Measurements from ENCODE around the gene EPHB2.

The EPHB2 gene

GRCh38 chr1:22893292-22893691 lies 182.7 kb downstream of the EPHB2 start:
- FAIRE-seq (no peak), DNase-seq (ENCODE audit: insufficient read length, low spot score) (no peak)
- TF ChIP-seq CTCF (IDR thresholded peaks at IDR 0.05; ENCODE audit: insufficient read depth, missing control alignments), result no peak

- TF ChIP-seq CTCF (IDR thresholded peaks at IDR 0.05; ENCODE audit: insufficient read depth, missing control alignments), result no peak
- FAIRE-seq (no peak), DNase-seq (ENCODE audit: insufficient read length, low spot score) (no peak)
Observed at GRCh38 chr1:22895357-22895756, 184.7 kb downstream of the EPHB2 start.

- no peak for TF ChIP-seq CTCF (IDR thresholded peaks at IDR 0.05; ENCODE audit: insufficient read depth, missing control alignments)
- DNase-seq (ENCODE audit: insufficient read length, low spot score), result no peak
- FAIRE-seq, result no peak
Observed at GRCh38 chr1:22896184-22896583, 185.5 kb downstream of the EPHB2 start.

- FAIRE-seq (no peak), DNase-seq (ENCODE audit: insufficient read length, low spot score) (no peak)
- no peak for TF ChIP-seq CTCF (IDR thresholded peaks at IDR 0.05; ENCODE audit: insufficient read depth, missing control alignments)
Observed at GRCh38 chr1:22900451-22900850, 189.8 kb downstream of the EPHB2 start.

GRCh38 chr1:22903113-22903512 lies 192.5 kb downstream of the EPHB2 start:
- DNase-seq (ENCODE audit: insufficient read length, low spot score) (no peak), FAIRE-seq (no peak)
- TF ChIP-seq CTCF (IDR thresholded peaks at IDR 0.05; ENCODE audit: insufficient read depth, missing control alignments), result no peak

GRCh38 chr1:22906968-22907367 lies 196.3 kb downstream of the EPHB2 start:
- TF ChIP-seq CTCF (IDR thresholded peaks at IDR 0.05; ENCODE audit: insufficient read depth, missing control alignments), result no peak
- DNase-seq (ENCODE audit: insufficient read length, low spot score) (no peak), FAIRE-seq (no peak)

- FAIRE-seq (no peak), DNase-seq (ENCODE audit: insufficient read length, low spot score) (no peak)
- TF ChIP-seq CTCF (IDR thresholded peaks at IDR 0.05; ENCODE audit: insufficient read depth, missing control alignments), result no peak
Observed at GRCh38 chr1:22907528-22907927, 196.9 kb downstream of the EPHB2 start.
